GM18511 (cell line): ENCODE data around the gene ANK3.

Source experiments
- ATAC-seq: cut with Tn5 transposase; IDR thresholded peaks from one replicate; pipeline ENCODE4 v1.9.1; 2021; ENCODE audit warnings: mild to moderate bottlenecking, moderate library complexity; ENCODE audit not compliant: unreplicated experiment

The ANK3 gene

DNA sequence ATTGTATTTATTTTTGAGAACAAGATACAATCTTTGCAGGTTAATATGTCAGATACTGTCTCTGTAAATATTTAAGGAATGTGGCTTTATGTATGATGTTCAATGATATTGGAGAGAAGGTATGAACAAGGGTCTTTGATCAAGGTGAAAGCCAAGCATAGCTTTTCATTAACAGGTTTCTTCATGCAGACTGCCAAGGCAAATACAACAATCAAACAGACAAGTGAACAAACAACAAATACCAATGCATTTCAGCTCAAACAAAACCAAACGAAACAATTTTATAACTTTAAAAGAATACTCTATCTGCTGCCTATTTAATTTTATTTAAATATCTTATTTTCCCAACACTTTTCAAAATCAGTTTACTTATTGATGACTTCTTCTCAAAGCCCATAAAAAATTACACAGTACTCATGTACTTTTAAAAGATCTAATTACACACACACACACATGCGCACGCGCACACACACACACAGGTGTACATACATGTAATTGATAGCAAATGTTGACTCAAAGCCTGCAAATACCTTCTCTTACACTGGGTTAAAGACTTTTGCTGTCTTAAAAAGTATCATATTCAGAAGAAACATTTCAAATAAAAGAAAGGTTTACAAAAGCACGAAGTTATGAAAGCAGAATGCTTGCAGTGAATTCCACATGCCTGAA lies 282.2 kb downstream of the ANK3 start:
- no peak for ATAC-seq

DNA sequence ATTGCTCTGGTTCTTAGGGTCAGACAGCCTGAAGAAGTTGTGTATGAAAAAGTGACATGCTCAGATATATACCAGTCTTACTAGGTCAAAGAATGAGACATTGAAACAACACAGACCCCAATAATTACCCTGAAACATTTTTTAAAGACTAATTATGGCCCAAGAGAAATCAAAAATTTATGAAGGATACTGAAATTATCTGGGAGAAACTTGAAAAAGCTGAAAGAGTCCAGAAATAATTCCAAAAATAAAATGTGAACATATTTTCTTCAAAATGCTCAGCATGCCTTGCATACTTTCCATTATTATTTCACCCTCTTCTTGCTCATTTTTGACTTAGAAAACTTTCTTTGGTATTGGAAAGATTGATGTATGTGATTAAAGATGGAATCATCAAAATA lies 284.4 kb downstream of the ANK3 start:
- ATAC-seq = no peak

DNA sequence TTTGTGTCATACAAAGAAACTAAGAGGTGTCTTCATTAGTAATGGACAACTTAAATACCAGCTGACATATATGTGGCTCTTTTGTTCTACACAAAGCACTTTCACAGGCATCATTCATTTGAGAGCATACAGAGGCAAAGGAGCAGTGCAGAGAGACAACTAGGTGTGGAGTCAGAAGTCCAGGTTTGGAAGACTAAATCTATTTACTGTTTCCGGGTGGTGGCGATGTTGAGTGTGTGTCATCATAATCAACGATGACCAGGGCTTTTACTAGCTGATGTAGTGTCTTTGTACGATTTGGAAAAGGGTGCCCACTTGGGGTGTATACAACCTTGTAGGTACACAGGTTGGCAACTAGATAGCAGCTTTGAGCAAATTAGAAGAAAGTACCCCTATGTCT lies 287.9 kb downstream of the ANK3 start:
- no peak for ATAC-seq

DNA sequence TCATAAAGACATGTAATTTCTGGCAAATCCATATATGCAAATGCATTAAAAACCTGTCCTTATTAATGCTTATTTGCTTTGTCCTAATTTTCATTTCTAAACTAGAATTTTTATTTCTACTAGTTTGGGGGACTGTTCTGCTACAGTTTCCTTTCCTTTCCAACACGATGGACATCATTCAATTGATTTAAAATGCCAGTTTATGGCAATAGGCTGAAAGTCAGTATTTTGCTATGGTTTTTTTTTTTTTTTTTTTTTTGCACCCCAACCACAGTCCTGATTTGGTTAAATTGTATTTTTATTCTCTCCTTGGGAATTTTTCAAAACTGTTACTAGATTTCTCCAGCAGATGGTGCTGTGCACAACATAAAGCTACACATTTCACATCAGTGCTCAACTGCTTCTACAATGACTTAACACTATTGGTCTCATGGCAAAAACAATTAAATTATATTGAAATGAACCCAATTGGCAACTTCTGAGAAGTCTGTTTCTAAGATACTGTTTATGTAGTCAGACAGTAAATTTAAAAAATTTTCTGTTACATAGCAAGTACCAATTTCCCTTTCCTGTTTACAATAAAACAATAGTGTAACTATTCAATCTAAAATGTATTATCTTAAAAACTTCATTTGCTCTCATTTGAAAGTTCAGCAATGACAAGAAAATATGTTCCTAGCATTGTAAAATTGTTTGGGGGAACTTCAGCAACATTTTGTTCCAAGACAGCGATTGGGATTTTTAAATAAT lies 289.5 kb downstream of the ANK3 start:
- no peak for ATAC-seq

DNA sequence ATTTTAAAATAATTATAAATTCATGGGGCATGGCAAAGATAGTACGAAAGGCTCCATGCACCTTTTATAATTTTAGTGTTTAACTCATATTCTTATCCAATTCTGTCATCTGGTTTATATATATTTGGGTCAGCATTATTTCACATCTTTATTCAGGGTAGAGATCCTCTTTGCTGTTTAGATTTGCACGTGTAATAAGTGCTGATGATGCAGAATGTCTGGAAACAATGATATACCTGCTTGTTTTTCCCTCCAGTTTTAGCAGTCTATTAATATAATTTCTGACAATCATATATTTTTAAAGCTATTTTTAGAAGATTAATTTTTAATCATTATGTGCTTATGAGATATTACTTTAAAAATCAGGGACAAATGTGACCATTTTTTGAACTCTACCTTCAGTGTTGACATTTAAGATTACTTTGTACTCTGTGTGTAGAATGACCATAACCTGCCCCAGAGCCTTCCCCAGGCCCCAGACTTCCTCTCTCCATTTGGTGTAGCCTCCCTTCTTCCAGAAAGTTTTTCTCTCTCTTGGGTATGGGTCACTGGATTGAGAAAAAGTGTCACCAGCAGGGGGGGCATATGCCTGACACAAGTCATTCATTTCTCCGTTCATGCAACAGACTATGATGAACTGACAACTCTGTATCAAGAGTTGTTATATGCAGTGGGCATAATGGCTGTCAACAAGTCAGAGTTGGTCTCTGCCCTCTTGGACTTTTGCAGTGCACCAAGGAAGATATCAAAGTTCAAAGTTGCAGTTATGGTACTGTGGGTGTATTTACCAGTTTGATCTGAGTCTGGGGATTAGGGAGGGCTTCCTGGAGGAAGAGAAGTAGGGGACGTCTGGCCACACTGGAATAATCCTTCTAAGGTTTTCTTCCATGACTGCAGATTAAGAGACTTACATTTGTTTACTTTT lies 290.7 kb downstream of the ANK3 start:
- no peak for ATAC-seq

DNA sequence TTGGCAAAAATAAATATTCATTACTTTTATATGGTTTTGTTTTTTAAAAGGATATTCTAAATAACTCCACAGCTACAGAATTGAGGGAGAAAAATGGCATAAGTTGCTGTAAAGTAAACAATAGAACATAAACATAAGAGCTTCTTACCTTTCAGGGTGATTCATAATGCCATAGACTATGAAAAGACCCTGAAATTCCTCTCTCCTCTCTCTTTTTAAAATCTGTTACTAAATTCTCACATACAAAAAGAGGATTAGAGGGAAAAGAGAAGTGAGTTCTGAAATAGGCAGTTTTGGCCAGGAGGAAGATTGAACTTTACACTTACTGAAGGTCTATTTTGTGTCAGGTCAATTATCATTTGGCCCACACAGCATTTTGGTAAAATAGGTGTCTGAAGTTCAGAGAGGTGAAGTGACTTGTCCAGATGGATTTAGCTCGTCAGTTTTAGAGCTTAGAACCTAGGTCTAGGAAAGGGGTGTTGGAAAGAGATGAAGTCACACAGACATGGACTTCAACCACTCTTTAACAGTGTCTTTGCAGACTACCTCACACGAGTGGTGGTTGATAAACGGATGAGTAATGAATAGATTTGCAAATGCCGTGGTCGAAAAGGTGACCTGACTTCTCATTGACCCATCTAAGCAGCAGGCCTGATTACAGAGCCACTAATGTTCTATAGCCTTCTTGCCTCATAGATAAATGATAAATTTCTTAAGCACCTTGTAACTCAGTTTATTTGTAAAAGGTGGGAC lies 292.7 kb downstream of the ANK3 start:
- ATAC-seq = peak; percentile 70

DNA sequence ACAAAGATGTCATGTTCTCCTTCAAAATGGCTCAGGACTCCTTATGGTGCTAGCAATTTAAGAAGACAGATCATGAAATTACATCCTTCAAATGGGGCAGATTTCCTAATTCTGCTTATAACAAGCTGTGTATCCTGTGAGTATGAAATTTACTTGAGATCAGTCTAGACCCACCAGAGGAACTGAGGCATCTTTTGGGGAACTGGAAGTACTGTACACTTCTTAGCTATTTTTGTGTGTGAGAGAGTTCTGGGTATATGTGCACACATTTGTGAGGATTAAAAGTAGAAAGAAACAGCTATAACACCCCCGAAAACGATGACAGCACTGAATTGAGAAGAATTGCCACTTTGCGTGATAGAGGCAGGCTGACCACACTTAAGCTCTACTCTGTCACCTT lies 296.4 kb downstream of the ANK3 start:
- peak; percentile 75 for ATAC-seq

DNA sequence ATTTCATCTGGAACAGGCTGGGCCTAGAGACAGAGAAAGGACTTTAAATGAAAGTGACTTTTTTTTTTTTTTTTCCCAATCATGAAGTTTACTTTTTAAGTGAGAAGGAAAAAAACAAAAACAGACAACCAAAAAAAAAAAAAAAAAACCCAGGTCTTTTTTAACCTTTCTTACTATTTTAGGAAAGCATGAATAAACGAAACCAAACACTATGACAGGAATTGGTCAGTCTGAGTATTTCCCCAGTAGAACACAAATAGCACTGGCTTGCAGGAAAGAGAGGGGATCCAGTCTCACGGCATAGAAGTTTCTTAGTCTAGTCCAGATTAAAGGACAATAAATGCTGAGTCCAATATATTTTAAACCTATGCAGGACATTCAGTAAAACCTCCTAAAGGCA lies 302.8 kb downstream of the ANK3 start:
- ATAC-seq = peak; percentile 75

DNA sequence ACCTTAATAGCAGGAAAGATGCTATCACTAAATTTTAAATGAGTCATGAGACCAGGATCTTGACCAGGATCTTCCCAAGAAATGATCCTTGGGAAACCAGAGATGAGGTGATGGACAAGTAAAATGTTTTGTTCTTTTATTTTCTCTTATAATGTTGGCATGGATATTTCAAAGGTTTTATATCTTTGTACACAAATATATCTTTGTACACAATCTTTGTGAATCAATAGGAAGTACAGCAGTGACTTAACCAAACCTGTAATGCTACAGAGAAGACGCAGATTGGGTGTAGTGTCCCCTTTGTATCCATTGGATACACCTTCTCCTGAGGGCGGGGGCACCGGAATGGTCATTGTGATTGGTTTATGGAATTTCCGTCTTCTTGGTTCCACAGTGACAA lies 303.3 kb downstream of the ANK3 start:
- peak; percentile 27 for ATAC-seq

DNA sequence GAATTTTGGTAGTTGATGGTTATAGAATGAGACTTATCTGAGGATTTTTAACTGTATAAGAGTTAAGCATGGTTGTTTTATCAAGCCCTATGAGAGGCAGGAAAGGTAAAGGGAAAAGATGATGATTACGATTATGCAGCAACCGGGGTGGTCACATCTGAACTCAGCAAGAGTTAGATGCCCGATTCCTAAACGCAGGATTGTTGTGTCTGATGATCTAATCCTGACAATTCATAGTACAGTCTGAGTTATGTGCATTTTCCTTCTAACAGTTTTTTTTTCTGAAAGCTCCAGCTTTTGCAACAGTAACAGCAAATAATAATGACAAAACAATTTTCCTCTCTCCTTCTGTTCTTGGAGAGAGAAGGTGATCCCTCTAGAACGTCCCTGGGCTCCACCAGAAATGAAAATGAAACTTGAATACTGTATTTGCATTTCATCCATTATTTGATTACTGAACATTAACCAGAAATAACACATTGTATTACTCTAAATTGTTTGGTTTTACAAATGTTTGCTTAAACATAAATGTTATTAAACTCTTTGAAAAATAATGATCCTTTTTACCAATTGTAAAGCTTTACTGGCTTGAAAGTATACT lies 306.8 kb downstream of the ANK3 start:
- no peak for ATAC-seq

DNA sequence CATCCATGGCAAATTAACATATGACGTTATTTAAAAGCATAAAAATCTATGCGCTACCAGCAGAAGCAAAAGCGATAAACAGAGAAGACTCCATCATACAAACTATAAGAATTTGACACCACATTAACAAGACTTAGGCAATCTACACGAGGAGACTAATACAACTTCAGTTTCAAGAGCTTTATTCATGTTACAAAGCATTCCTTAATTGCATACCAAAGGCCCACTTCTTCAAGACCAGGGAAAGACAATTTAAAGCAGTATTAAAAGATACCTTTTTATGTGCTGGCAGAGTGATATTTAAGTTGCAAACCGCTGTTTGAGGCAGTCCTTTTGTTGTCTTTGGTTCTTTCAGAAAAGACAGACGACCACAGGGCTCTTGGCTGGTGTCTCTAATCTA lies 307.3 kb downstream of the ANK3 start:
- ATAC-seq = no peak

DNA sequence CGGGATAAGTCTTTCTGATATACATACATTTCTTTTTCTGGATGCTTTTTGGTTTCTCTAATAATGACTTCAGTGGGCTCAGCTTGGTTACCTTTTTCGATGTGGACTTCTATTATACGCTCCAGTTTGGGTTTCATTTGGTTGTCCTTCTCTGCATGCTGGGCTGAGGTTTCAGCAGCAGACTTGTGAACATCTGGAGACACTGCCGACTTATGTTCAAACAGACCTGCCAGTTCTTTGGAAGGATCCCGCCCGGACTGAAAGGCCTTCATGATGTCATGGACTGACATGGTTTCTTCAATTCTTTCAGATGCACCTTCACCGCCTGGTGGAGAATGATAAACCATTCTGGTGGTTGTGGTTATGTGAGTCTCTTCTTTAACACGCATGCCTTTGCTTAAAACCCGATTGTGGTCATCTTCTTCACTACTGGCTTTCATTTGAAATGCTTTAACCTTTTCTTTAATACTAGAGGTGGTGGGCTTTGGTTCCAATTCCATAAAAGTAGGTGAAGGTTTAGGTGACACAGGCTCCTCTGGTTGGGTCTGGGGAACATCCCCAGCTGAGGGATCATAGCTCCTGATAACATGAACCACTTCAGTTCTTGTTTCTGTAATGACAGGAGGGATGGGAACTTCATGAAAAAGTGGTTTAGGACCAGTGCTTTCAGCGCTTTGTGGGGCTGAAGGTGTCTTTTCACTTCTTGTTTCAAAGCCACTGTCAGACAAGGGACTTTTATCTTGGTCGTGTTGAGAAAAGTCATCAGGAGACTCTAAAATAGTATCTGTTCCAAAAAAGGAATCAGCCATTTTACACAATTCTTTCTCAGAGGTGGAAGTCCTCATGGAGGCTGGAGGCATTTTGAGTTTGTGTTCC lies 315.7 kb downstream of the ANK3 start:
- ATAC-seq = peak; percentile 89

DNA sequence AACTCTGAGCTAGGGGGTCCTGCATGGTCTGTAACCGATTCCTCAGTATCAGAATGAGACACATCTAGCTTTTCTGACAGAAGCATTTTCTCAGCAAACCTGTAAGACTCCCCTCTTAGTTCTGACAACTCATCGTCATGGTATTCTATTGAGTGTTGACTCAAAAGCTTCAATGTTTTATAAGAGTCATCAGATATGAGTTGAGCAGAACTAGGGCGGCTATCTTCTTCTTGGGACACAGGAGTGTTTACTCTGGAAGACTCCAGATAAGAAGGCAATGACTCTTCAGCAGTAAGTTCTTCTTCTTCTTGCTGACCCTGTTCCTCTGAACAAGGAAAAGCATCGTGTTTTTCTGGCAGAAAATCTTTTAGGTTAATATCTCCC lies 316.3 kb downstream of the ANK3 start:
- no peak for ATAC-seq

DNA sequence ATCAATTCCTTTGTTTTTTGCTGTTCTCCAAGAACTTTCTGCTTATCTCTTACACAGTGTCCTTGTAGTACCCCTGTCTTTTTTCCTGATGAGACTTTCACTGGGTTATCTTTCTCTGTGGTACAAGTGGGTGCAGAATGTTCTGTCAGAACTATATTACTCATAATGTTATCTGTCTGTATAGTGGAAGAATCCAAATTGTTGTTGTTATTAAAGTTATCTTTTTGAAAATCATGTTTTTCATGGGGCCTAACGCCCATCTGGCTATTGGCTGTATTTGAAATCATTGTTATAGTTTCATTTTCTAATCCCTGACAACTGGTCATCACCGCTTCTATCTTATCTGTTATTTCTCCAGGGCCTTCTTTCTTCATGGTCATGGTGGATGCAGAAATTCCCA lies 320.4 kb downstream of the ANK3 start:
- ATAC-seq = no peak

DNA sequence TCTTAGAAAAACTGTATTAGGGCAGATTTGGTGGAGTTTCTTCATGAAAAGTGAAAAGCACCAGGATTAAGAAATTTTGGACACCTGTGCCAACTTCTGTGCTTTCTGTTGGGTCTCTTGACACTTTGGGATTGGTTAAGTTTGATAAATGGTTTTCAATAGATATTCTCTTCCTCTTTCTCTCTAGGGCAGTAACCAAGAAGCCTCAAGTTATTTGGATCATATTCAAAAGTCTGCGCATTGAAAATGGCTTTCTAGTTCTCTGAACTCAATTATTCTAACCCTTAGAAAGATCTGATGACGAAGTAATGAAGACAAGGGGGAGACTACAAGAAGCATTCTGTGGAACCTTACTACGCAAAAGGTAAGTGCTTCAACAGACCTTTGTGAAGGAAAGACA lies 339.3 kb downstream of the ANK3 start:
- no peak for ATAC-seq

DNA sequence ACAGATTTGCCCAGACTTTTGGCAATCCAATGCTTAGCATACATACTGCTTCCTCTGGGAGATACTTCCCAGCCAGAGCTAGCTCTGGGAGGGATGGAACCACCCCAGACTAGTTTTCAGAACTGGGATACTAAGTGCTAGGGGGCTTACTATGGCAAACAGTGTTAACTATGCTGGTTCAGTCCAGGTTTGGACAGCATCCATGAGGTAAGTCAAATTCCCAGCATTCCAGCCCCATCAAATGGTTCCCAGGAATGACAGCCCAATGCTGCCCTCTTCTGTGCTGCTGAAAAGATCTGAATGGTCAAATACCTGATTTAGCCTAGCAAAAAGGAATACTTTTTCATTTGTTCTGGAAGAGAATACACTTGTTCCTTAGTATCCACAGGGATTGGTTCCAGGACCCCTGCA lies 341.6 kb downstream of the ANK3 start:
- ATAC-seq = no peak

DNA sequence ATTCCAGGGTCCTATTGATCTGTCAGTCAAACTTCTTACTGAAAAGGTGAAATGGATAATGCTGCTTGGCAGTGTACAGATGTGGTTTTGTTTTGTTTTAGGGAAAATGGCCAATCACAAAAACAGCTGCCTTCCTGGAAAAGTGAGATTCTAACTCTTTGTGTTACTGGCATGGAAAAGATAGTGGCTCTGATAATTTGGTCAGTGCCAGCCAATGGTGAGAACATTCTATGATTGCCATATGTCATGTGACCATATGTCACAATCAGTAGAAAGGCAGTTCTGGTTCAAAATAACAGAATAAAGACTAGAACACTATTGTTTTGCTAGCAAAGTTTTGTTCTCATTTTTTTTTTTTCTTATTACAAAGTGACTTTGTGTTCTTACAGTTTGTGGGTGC lies 344.1 kb downstream of the ANK3 start:
- ATAC-seq = no peak

DNA sequence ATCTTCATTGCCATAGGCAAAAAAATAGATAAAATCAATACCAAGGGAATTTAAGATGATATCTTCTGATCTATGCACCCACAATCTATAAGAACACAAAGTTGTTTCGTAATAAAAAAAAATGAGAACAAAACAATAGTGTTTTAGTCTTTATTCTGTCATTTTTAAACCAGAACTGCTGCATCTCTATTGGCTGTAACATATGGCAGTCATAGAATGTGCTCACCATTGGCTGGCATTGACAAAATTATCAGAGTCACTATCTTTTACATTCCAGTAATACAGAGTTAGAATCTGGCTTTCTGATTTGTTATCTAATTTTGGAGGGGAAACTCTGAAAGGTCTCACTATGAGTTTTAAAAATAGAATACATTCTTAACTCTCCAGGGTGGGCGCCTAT lies 344.7 kb downstream of the ANK3 start:
- no peak for ATAC-seq

DNA sequence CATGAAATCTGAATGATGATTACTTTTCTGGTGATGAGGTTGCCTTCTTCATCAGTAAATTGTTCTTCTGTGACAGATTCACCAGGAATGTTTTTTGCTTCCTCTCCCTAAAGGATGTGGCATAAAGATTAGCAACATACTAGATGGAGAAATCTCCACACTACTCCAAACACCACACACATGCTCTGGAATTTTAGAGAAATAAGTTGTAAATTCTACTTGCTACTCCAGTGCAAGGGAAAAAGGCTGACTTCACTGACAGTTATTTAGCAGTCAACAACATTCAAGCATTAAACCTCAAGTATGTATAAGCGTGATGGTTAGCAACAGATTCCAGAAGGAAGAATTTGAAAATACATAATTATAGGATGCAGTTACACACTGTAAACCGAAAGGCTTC lies 345.4 kb downstream of the ANK3 start:
- ATAC-seq = no peak
